Upper lobe of left lung (tissue), 6 donors: ENCODE data around the gene GOLIM4. TPM values are rescaled to one million over a fixed set of nuclear protein-coding genes. Genes with fewer than 3 reads are reported as not detected.

Experiments used
- ATAC-seq, 2 donors: fragments of 200-7000 bp; cut with Tn5 transposase; one replicate each; pipeline ENCODE4 v1.9.1; 2022; ENCODE audit warnings: mild to moderate bottlenecking in 2 of 2, moderate library complexity in 2 of 2; ENCODE audit not compliant: low FRiP score in 2 of 2
- DNase-seq, 2 donors: peaks; one replicate each; pipeline ENCODE4 v3.0.0-alpha.2; 2019 to 2020
- H3K27ac ChIP-seq, 4 donors: fragments of 200-600 bp; sonication (generic); one replicate each; pipeline ENCODE4 v1.5.1; 2016 to 2019
- H3K27me3 ChIP-seq, 4 donors: fragments of 200-600 bp; sonication (generic); one replicate each; pipeline ENCODE4 v1.5.1; 2017 to 2019
- H3K36me3 ChIP-seq, 4 donors: fragments of 200-600 bp; sonication (generic); one replicate each; pipeline ENCODE4 v1.5.1; 2016 to 2019
- H3K4me1 ChIP-seq, 4 donors: fragments of 200-600 bp; sonication (generic); one replicate each; pipeline ENCODE4 v1.5.1; 2018 to 2019
- H3K4me3 ChIP-seq, 4 donors: fragments of 200-600 bp; sonication (generic); one replicate each; pipeline ENCODE4 v1.5.1; 2017 to 2019; ENCODE audit warnings: mild to moderate bottlenecking in 2 of 4, moderate library complexity in 1 of 4
- H3K9me3 ChIP-seq, 4 donors: fragments of 200-600 bp; sonication (generic); one replicate each; pipeline ENCODE4 v1.5.1; 2018 to 2019
- CTCF ChIP-seq, 6 experiments: fragments of 450-650 bp in 4 of 6; fragments of 200-600 bp in 2 of 6; sonication (generic) in 2 of 6; IDR thresholded peaks; one replicate each; pipeline ENCODE4 v1.5.1; 2016 to 2019; ENCODE audit warnings: antibody characterized with exemption in 6 of 6
- EP300 ChIP-seq, 4 donors: sonication (generic); formaldehyde crosslinking; IDR thresholded peaks; one replicate each; pipeline ENCODE4 v1.5.1; 2017; ENCODE audit warnings: antibody characterized with exemption in 4 of 4, control low read depth in 2 of 4
- POLR2A ChIP-seq, 4 donors: fragments of 450-650 bp; IDR thresholded peaks; one replicate each; pipeline ENCODE4 v1.5.1; 2016 to 2017; ENCODE audit warnings: antibody characterized with exemption in 4 of 4, mild to moderate bottlenecking in 2 of 4
- POLR2AphosphoS5 ChIP-seq, 2 donors: sonication (generic); formaldehyde crosslinking; IDR thresholded peaks; one replicate each; pipeline ENCODE4 v1.5.1; 2017; ENCODE audit warnings: antibody characterized with exemption in 2 of 2
- WGBS, 2 donors: methylation state at CpG; one replicate each; pipeline ENCODE4 v1.1.5; 2017 to 2018; 5-methylcytosine and 5-hydroxymethylcytosine counted together
- total RNA-seq, 6 donors: library from RNA; depleted of rRNA in 4 of 6; stranded (reverse); fragments of >200 nt in 4 of 6; gene quantifications; one replicate each; pipeline versions ENCODE4 v1.1.0 to v1.2.1, GENCODE V29; 2016 to 2021
- donor health status: DM: no; HTN: no; CAD: no; lungs with moderate emphysema.
- donor health status: DM: no; HTN: yes; CAD: no; lungs with severe emphysema.

Gene GOLIM4
- total RNA-seq, 6 donors from 2014 or later = 34.6 to 79.1 (median 43.6) TPM

DNA sequence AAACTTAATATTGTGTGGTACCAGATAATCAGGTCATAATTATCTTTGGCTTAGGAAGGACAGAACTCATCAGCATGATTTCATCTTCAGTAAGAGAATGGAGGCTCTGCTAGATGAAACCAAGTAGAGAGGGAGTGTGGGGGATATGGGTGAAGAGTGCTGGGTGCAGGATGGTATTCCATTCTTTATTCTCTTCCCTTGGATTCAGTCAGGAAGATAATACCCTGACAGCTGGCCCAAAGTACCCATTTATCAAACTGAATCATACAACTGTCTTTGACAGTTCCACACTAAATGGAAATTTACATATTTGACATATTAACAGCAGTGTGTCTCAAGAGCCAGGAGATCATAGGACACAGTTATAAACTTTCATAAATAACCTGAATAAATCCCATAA lies 44.7 kb downstream of the GOLIM4 start:
- DNase-seq (no peak), ATAC-seq (no peak)
- H3K9me3 ChIP-seq = no peaks in the 10 kb centered on the region
- H3K27me3 ChIP-seq = no peaks in the 10 kb centered on the region
- no peak overlapping the region for H3K4me3 ChIP-seq
- TF ChIP-seq EP300 (IDR thresholded peaks at IDR 0.05) = no peak
- no peak for TF ChIP-seq POLR2A (IDR thresholded peaks at IDR 0.05)
- no peak for TF ChIP-seq POLR2AphosphoS5 (IDR thresholded peaks at IDR 0.05)
- no peak overlapping the region for H3K27ac ChIP-seq
- no peaks in the 10 kb centered on the region for H3K36me3 ChIP-seq
- peaks cover 0 to 17% (median 9%) of the 10 kb centered on the region in 4 donors for H3K4me1 ChIP-seq

- H3K4me1 ChIP-seq = peaks cover 0 to 17% (median 9%) of the 10 kb centered on the region in 4 donors
- no peak overlapping the region for H3K27ac ChIP-seq
- ATAC-seq (peak in 1 of 2 donors; percentile 62), DNase-seq (no peak)
- no peaks in the 10 kb centered on the region for H3K27me3 ChIP-seq
- 59 to 69% methylated on average over 6 of the region's 6 CpGs for WGBS, 2 donors
- no peaks in the 10 kb centered on the region for H3K36me3 ChIP-seq
- TF ChIP-seq POLR2A (IDR thresholded peaks at IDR 0.05) = no peak
- TF ChIP-seq EP300 (IDR thresholded peaks at IDR 0.05) = no peak
- no peak for TF ChIP-seq CTCF (IDR thresholded peaks at IDR 0.05)
- TF ChIP-seq POLR2AphosphoS5 (IDR thresholded peaks at IDR 0.05) = no peak
- H3K9me3 ChIP-seq = no peaks in the 10 kb centered on the region
- no peak overlapping the region for H3K4me3 ChIP-seq
These were observed 46.3 kb downstream of the GOLIM4 start for GRCh38 chr3:168049367-168049974.

GRCh38 chr3:168048414-168049330 lies 47.1 kb downstream of the GOLIM4 start:
- no peak for TF ChIP-seq POLR2A (IDR thresholded peaks at IDR 0.05)
- no peak for TF ChIP-seq POLR2AphosphoS5 (IDR thresholded peaks at IDR 0.05)
- peak in 1 of 2 donors; percentile 9 for ATAC-seq
- no peaks in the 10 kb centered on the region for H3K27me3 ChIP-seq
- H3K36me3 ChIP-seq = no peaks in the 10 kb centered on the region
- no peak overlapping the region for H3K27ac ChIP-seq
- WGBS, 2 donors = 71 to 85% methylated on average over 5 of the region's 5 CpGs
- H3K9me3 ChIP-seq = no peaks in the 10 kb centered on the region
- no peak for DNase-seq
- peaks cover 0 to 17% (median 9%) of the 10 kb centered on the region in 4 donors for H3K4me1 ChIP-seq
- H3K4me3 ChIP-seq = no peak overlapping the region

- TF ChIP-seq CTCF (IDR thresholded peaks at IDR 0.05) (no peak), EP300 (IDR thresholded peaks at IDR 0.05) (no peak), POLR2AphosphoS5 (IDR thresholded peaks at IDR 0.05) (no peak), POLR2A (IDR thresholded peaks at IDR 0.05) (no peak)
- ATAC-seq (no peak), DNase-seq (no peak)
- H3K27ac ChIP-seq = no peak overlapping the region
- peaks cover 0 to 4% (median 1%) of the 10 kb centered on the region in 4 donors for H3K36me3 ChIP-seq
- no peaks in the 10 kb centered on the region for H3K9me3 ChIP-seq
- 76 to 81% methylated on average over 3 of the region's 3 CpGs for WGBS, 2 donors
- no peak overlapping the region for H3K4me3 ChIP-seq
- peaks cover 0 to 17% (median 9%) of the 10 kb centered on the region in 4 donors for H3K4me1 ChIP-seq
- no peaks in the 10 kb centered on the region for H3K27me3 ChIP-seq
These were observed 47.8 kb downstream of the GOLIM4 start for GRCh38 chr3:168047936-168048335.

DNA sequence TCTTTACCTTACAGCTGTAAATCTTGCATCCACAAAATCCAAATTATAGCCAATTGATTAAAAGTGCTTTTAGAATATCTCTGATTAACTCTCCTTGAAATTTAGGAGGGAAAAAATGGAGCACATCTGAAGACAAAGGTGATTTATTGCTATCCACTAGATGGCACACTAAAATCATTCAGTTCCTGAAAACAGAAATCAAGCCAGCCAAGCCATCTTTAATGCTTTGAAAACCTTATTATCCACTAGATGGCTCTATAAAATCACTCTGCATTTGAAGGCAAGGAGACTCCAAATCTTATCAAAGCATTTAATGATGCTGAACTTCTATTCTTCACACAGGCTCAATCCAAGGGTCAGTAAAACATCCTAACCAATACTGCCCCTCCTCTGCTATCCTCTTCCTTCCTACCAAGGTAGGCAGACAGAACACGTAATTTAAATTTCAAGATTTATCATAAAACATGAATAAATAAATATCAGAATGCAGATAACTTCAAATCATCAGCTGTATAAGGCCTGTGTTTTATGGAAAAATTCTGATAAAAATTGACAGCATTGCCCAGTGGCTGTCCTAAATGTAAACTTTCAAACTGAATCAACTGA lies 48.4 kb downstream of the GOLIM4 start:
- Histone ChIP-seq H3K4me1 (peaks cover 0 to 17% (median 9%) of the 10 kb centered on the region in 4 donors), H3K4me3 (no peak overlapping the region), H3K36me3 (peaks cover 0 to 11% (median 5%) of the 10 kb centered on the region in 4 donors), H3K27ac (no peak overlapping the region), H3K27me3 (no peaks in the 10 kb centered on the region), H3K9me3 (no peaks in the 10 kb centered on the region)
- no peak for DNase-seq
- WGBS, 2 donors = 90 to 95% methylated on average over 1 of the region's 1 CpG
- peak; percentile 81 to 90 for ATAC-seq
- TF ChIP-seq POLR2AphosphoS5 (IDR thresholded peaks at IDR 0.05) (no peak), EP300 (IDR thresholded peaks at IDR 0.05) (no peak), CTCF (IDR thresholded peaks at IDR 0.05) (peak; percentile 58 to 91 (median 84))
